ENCODE data around the gene ATG10.

- TF ChIP-seq CTCF (conservative IDR thresholded peaks at IDR 0.05; ENCODE audit: low read depth, low read length) (no peak), EZH2 (IDR thresholded peaks at IDR 0.05; ENCODE audit: low read length, unreplicated experiment) (no peak)
These were observed 133.0 kb downstream of the ATG10 start for GRCh38 chr5:82104872-82105271.
